ENCODE results near the gene MAGEA4.

Gene MAGEA4

DNA sequence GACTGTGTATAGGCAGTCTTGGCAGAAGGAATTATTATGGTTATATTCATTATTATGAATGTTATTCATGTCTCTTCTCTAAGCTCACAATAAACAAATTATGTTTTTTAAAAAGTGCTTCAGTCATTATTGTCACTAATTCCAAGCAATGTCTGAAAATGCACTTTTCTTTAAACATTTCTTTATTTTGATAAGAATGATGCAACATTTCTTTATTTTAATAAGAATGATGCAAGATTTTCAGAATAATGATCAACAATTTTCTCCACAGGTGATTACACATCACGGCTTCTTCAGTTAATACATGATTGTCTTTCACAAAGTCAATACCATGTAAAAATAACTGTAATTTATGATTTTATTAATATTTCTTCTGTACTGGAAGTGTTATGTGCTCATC, 22.7 kb downstream of the MAGEA4 start:
- no peak for DNase-seq

DNA sequence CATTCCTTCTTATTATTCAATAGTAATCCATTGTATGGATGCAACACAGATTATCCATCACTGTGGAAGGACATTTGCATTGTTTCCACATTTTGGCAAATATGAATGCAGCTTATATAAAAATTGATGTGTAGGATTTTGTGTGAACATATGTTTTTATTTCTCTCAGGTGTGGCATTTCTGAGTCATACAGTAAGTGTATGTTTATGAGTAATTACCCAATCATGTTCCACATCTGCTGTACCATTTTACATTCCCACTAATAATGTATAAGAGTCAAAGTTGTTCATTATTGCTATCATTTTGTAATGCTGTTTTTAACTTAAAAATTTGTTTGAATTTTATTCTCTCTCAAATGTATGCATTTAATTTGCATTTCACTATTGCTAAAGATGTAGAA, 25.5 kb downstream of the MAGEA4 start:
- no peak for DNase-seq

DNA sequence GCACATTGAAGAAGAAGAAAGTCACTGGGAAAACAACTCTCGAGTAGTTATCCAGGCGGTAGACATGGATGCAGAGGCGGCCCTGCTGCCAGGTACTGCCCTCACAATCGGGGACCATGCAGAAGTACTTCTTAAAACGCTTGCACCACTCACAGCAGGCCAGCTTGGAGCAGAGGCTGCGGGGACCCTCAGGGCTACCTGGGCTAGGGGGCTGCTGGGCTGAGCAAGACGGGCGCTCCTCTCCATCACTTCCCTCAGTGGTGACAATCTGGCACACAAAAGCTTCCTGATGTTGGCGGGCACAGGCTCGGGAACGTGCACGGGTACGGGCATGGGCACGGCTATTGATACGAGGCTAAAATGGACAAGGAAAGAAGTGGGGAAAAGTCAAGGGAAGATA, 42.0 kb downstream of the MAGEA4 start:
- no peak for DNase-seq

DNA sequence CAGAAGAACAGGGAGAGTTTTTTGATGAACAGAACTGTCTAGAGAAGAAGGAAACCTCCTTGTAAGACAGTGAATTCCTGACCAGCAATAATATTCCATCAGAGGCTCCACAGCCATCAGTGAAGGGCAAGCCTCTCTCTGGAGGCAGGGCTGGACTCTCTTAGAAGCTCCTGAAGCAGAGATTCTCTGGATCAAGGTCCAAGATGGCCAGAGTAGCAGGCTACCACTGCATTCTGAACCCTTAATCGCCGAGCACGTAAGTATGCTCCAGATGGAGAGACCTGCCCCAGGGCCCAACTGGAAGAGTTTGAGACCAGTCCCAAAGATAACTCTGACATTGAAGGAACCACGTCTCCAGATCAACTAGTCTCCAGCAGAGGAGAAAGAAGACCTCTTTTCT, 45.4 kb downstream of the MAGEA4 start:
- no peak for DNase-seq

DNA sequence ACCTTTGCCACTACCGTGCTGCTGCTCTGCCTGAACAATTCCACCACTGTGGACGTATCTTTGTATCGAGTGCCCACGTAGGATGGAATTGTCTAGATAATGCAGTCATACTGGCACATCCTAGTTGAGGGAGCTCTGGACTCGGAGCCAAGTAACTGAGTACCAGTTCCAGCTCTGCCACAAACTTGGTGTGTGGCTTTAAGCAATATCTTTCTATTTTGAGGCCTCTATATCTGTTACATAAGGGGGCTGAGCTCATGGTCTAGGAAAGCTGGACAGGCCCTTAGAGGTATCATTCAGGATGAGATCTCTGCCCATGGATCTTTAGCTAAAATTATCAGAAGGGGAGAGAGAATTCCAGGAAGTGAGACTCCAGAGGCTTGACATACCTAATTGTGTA, 49.3 kb downstream of the MAGEA4 start:
- DNase-seq = no peak

DNA sequence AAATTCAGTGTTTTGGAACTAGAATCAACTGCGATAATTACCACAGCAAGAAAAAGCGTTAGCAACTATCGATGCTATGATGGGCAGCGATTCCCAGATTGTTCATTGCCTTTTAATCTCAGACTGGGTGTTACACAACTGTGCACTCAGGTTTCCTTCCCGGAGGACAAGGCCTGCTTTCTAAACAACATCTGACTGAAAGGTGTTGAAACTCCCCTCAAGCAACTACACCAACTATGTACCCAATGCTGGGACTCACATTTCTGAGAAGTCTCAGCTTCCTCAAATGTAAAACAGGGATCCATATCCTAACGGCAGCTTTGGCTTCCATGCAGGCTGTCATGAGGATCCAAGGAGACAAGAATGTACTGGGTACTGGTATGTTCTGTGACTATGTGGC, 53.5 kb downstream of the MAGEA4 start:
- no peak for DNase-seq

DNA sequence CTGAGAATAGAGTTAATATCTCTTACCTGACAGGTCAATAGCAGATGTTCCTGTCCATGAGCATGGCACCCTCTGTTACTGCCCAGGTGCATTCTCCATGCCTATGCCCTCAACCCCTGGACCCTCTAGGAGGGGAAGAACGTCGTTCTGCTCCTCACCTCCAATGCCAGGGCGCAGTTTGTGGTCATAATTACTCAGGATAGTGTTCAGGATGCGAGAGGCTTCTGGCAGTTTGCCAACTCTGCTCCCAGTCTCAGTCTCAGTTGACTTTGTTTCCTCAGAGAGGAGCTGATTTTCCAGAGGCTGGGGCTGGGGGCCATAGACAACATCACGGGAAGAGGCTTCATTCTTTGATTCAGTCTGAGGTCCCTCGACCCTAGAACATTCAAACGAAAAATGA, 57.3 kb downstream of the MAGEA4 start:
- no peak for DNase-seq

DNA sequence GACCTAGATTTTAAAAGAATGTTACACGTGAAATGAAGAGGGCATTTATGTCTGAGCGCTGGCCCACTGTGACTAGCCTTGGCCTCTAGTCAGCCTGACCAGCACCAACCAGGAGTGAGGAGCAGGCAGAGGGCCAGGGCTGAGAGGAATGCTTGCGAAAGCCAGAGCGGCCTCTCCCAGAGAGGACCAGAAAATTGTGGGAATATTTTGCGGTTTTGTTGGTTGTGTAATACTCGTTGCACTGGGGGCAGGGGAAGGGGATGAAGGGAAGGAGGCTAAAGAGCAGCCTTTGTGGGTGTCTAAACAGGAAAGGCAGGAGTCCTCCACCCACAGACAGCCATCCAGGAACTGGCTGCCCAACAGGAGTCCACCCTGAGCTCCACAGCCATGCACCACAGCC, 58.0 kb downstream of the MAGEA4 start:
- no peak for DNase-seq

DNA sequence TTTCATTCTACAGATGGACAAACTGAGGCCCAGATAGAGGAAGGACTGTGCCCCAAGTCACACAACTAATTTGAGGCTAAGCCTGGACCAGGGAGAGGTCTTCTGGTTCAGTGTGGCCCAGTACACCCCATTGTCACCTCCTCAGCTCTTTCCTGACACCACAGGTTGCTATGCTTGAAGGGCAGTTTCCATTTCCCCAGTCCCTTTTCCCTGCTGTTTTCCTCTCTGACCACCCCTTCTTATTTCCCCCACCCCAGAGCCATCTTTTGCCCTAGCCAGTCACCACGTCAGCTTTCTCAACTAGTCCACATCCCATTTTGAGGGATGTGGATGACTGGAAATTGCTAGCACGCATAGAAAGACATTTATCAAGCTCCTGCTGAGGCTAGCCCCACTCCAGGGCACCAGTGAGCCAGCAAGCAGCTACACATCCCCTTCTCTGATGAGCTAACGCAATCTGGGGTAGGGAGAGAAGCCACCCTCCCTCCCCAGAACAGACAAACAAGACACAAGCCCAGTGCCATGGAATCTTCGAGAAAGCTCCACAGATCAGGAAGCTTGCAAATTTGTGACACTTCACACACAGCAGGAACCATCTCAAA, 60.5 kb downstream of the MAGEA4 start:
- DNase-seq = no peak

DNA sequence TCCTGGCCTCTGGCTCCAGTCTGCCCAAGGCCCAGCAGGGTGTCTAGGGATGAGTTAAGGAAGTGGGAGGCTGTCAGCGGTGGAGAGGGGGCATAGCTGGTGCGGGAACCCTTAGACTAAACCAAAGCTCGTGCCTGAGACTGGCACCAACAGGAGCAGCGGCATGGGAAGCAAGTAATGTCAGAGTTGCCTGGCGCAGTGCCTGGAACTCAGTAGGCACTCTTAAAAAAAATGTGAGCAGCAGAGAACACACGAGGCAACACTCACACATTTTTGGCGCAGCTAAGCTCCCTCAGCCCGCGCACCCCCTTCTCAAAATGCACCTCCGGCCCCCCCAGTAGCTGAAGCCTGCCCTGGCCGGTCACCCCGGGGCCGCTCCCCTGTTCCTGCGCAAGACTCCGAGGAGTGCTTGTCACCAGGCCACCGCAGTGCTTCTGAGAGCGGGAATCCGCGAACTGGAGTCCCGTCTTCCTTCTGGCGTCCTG, 61.2 kb downstream of the MAGEA4 start:
- no peak for DNase-seq

Data from NCI-H748 treated with DMSO at 0.1 percent for 48 hours (cell line).